A673 (cell line): ENCODE measurements around the gene ST8SIA1. TPM values are rescaled to one million over a fixed set of nuclear protein-coding genes. Genes with fewer than 3 reads are reported as not detected.

Source experiments
- BruUV-seq: library from RNA; stranded (reverse); fragments of 400-500 nt; replicated peaks from 2 replicates; lab custom pipeline; 2021; lab: Mats Ljungman, UMichigan
- CTCF ChIA-PET: fragments of 300-600 bp; sonication (Branson Sonifier 250); formaldehyde crosslinking; loops from one replicate; lab custom pipeline; 2022; ENCODE audit warnings: antibody characterized with exemption; lab: Charles Lee
- POLR2A ChIA-PET: fragments of 300-600 bp; sonication (Branson Sonifier 250); formaldehyde crosslinking; loops from one replicate; lab custom pipeline; 2022; ENCODE audit warnings: antibody characterized with exemption; ENCODE audit not compliant: low non-redundant PET; lab: Charles Lee
- DNase-seq: peaks from one replicate; pipeline ENCODE4 v3.0.0-alpha.2; 2015; ENCODE audit warnings: low spot score
- H3K27ac ChIP-seq: fragments of 200-600 bp; sonication (generic); 2 replicates; pipeline ENCODE4 v1.5.1; 2016; ENCODE audit warnings: mixed run types, low read depth, mild to moderate bottlenecking, mixed read lengths, antibody characterized with exemption, low read length; ENCODE audit not compliant: poor library complexity, severe bottlenecking
- H3K27me3 ChIP-seq: fragments of 200-600 bp; sonication (generic); replicated peaks from 2 replicates; pipeline ENCODE4 v1.6.1; 2017; ENCODE audit warnings: mixed run types, low read depth, mild to moderate bottlenecking, mixed read lengths, antibody characterized with exemption, low read length; ENCODE audit not compliant: insufficient read depth, poor library complexity
- H3K36me3 ChIP-seq: fragments of 200-600 bp; sonication (generic); 2 replicates; pipeline ENCODE4 v1.6.1; 2016; ENCODE audit warnings: mixed run types, mild to moderate bottlenecking, mixed read lengths, antibody characterized with exemption, low read length; ENCODE audit not compliant: insufficient read depth, poor library complexity, severe bottlenecking
- H3K4me1 ChIP-seq: fragments of 200-600 bp; sonication (generic); 2 replicates; pipeline ENCODE4 v1.6.1; 2017; ENCODE audit warnings: mixed run types, mild to moderate bottlenecking, mixed read lengths, antibody characterized with exemption, low read length; ENCODE audit not compliant: insufficient read depth, poor library complexity, severe bottlenecking
- H3K4me3 ChIP-seq: fragments of 200-600 bp; sonication (generic); 2 replicates; pipeline ENCODE4 v1.5.1; 2016; ENCODE audit warnings: low read depth, mixed run types, mild to moderate bottlenecking, mixed read lengths, low read length; ENCODE audit not compliant: poor library complexity, severe bottlenecking
- H3K9me3 ChIP-seq: fragments of 200-600 bp; sonication (generic); 2 replicates; pipeline ENCODE4 v1.6.1; 2016; ENCODE audit warnings: mixed run types, low read depth, mild to moderate bottlenecking, mixed read lengths, antibody characterized with exemption, low read length; ENCODE audit not compliant: poor library complexity, severe bottlenecking
- CTCF ChIP-seq: fragments of 300-800, 200-600 bp; sonication (generic); conservative IDR thresholded peaks from 2 replicates; pipeline ENCODE4 v1.5.1; 2017; ENCODE audit warnings: low read depth, mild to moderate bottlenecking, antibody characterized with exemption, low read length, moderate library complexity, mixed read lengths
- EZH2 ChIP-seq: fragments of 200-600 bp; sonication (generic); IDR thresholded peaks from 2 replicates; pipeline ENCODE4 v1.6.1; 2017; ENCODE audit warnings: borderline replicate concordance, low read depth, mild to moderate bottlenecking, mixed read lengths, antibody characterized with exemption, low read length; ENCODE audit not compliant: poor library complexity, severe bottlenecking
- intact Hi-C: fragments of 100-400 bp; cut with micrococcal nuclease; formaldehyde crosslinking; loops from one replicate; pipeline ENCODE4 v1.10.0; 2022; ENCODE audit not compliant: unreplicated experiment
- total RNA-seq: library from RNA; stranded (reverse); gene quantifications from 2 replicates; pipeline ENCODE4 v1.2.3, GENCODE V29; 2021

The ST8SIA1 gene
- total RNA-seq, 1 experiment from 2014 or later = 0.28 TPM

DNA sequence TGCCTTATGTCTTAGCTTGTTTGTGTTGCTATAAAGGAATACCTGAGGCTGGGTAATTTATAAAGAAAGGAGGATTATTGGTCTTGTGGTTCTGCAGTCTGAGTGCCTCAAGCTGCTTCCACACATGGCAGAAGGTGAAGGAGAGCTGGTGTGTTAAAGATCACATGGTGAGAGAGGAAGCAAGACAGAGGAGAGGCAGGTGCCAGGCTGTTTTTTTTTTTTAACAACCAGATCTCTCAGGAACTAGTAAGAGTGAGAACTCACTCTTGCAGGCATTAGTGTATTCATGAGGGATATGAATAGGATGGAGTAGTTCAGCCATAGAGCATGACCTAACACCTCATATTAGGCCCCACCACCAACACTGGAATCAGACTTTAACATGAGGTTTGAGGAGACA is 165.1 kb downstream of the ST8SIA1 start:
- TF ChIP-seq EZH2 (no peak), CTCF (no peak)
- intact Hi-C loops = no loop called here
- no peaks in the 10 kb centered on the region for H3K27me3 ChIP-seq
- no peaks in the 10 kb centered on the region for H3K36me3 ChIP-seq
- ChIA-PET CTCF (no interaction called here), POLR2A (no interaction called here)
- no peaks in the 10 kb centered on the region for H3K4me1 ChIP-seq
- H3K4me3 ChIP-seq = no peak overlapping the region
- no peaks in the 10 kb centered on the region for H3K9me3 ChIP-seq
- no TSS peak for BruUV-seq
- H3K27ac ChIP-seq = no peak overlapping the region
- no peak for DNase-seq

DNA sequence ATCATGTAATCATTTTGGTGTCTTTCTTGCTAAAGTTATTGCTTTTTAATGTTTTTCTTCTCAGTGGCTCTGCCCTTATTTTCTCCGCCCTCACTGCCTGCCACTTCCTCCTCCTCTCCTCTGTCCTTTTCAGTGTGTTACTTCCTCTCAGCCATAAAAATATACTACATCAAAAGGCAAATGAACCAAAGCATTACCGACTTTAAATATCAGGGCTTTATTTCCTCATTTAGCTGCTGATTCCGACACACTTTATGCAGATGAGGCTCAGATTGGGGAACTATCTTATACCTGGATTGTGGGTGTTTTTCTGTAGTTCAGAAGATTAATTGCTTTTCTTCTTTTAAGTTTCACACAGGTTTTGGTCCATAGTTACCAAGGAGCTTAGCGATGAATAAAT is 170.4 kb downstream of the ST8SIA1 start:
- CTCF ChIA-PET = no interaction called here
- Histone ChIP-seq H3K27me3 (no peaks in the 10 kb centered on the region), H3K4me3 (no peak overlapping the region), H3K9me3 (no peaks in the 10 kb centered on the region), H3K27ac (no peak overlapping the region), H3K36me3 (no peaks in the 10 kb centered on the region), H3K4me1 (no peaks in the 10 kb centered on the region)
- intact Hi-C loops = no loop called here
- POLR2A ChIA-PET = no interaction called here
- TF ChIP-seq CTCF = no peak
- TF ChIP-seq EZH2 = no peak
- BruUV-seq = no TSS peak
- no peak for DNase-seq

- ChIA-PET POLR2A (no interaction called here), CTCF (no interaction called here)
- Histone ChIP-seq H3K4me3 (no peak overlapping the region), H3K27ac (no peak overlapping the region), H3K36me3 (no peaks in the 10 kb centered on the region), H3K4me1 (no peaks in the 10 kb centered on the region), H3K9me3 (no peaks in the 10 kb centered on the region), H3K27me3 (no peaks in the 10 kb centered on the region)
- intact Hi-C loops = no loop called here
- no TSS peak for BruUV-seq
- TF ChIP-seq CTCF (no peak), EZH2 (no peak)
- no peak for DNase-seq
Measured at GRCh38 chr12:22163594-22163993, 170.9 kb downstream of the ST8SIA1 start.
